GM12892 (cell line): ENCODE measurements around the gene PELI3.
"Not testable (repeated sequence)": the region's sequence is repeated elsewhere in the genome, so short reads cannot be mapped to it uniquely, and the experiment has no call there.

Experiments used
- POLR2A ChIP-seq: IDR thresholded peaks from 2 replicates; pipeline ENCODE4 v1.6.1; 2011; ENCODE audit warnings: low read depth, low read length, control low read depth
- POLR2AphosphoS5 ChIP-seq: IDR thresholded peaks from 2 replicates; pipeline ENCODE4 v1.6.1; 2011; ENCODE audit warnings: low read depth, low read length, control low read depth
- TAF1 ChIP-seq: IDR thresholded peaks from 2 replicates; pipeline ENCODE4 v1.6.1; 2011; ENCODE audit warnings: low read depth, mild to moderate bottlenecking, control low read depth, low read length, borderline replicate concordance

GRCh38 chr11:66431871-66432329 is 34.8 kb upstream of the PELI3 start:
- TF ChIP-seq TAF1, POLR2AphosphoS5, POLR2A: not testable (repeated sequence)
